NCI-H1417 (cell line): ENCODE measurements around the gene LRRC61.
"Not testable (repeated sequence)": the region's sequence is repeated elsewhere in the genome, so short reads cannot be mapped to it uniquely, and the experiment has no call there.

Experiments used
- DNase-seq, 3 experiments: peaks; one replicate each; lab custom pipeline; 2025; lab: John Stamatoyannopoulos, UW

The LRRC61 gene

DNA sequence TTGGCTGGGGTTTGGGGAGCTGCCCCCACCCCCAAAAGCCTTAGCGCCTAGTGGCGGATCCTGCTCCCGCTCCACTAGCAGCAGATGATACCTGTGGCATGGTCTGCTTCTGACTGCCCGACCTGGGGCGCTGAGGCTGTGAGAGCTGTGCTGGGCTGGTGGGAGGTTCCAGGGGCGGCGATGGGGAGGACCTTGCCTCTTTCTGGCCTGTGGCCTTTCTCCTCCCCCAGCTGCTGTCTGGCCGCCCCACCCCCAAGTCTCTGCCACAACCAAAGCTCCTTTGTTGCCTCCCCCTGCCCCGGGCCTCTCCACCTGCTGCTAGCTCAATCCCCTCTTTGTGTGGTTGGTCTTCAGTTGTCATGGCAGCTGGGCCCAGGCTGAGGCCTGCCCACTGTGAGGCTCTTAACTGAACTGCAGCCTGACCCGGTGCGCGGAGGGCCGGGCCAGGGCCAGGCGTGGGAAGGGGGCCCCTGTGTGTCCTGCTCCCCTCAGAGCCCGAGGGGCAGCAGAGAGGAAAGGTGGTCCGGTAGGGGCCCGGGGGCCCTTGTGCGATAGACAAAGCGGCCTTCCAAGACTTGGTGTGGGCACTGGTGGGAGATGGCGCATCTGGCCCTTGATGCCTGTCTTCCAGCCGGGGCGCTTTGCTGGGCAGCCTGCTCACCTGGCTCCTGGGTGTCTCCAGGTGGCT, 60.7 kb downstream of the LRRC61 start:
- DNase-seq, result peak; percentile 53 to 99 (median 96)

DNA sequence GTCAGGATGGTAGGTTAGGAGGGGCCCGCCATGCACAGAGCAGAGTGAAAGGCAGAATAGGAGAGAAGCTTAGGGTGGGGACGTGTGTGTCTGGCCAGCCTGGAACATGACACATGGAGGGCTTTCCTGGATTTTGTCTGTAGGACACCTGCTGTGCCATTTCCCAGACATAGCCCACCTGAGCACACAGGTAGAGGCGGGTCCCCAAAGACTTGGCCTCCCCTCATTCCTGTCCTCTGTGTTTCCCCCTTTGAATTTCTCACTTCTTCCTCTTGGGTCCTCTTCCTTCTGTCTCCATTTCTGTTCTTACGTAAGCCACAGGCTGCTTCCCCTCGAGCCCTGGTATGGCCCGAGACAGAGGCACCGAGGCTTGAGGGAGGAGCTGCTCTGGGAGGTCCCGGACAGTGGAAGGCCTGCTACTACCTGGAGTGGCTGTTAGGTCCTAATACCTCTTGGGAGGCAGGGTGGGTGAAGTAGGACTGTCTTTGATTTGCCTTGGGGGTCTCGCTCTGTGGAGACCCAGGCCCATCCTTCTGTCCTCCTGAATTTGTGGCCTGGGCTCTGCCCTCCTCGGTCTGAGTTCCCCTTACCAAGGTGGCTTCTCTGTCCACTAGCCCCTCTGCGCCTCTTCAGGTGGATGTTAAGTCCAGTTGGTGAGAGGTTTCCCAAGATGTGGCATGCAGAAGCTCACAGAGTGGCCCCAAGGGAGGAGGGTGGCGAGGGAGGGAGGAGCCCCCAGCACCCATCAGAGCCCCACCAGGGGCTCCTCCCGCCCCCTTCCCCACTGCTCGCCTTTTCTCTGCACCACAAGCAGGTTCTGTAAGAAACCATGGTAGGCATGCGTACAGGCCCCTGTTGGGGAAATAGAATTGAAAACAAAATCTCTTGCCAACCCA, 61.5 kb downstream of the LRRC61 start:
- DNase-seq, result no peak

DNA sequence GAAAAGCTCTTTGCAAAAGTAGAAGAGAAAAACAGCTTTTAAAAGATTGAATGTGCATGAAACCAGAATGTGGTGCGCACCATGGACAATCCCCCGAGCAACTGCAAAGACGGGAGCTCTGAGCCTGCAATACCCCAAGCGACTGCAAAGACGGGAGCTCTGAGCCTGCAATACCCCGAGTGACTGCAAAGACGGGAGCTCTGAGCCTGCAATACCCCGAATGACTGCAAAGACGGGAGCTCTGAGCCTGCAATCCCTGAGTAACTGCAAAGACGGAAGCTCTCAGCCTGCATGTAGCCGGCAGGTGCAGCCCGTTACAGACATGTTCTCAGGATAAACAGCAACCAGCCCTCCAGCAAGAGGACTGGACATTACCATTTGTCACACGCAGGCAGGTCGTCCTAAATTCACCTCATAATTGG, 62.2 kb downstream of the LRRC61 start:
- peak in 2 of 3 experiments; percentile 61 to 89 for DNase-seq

DNA sequence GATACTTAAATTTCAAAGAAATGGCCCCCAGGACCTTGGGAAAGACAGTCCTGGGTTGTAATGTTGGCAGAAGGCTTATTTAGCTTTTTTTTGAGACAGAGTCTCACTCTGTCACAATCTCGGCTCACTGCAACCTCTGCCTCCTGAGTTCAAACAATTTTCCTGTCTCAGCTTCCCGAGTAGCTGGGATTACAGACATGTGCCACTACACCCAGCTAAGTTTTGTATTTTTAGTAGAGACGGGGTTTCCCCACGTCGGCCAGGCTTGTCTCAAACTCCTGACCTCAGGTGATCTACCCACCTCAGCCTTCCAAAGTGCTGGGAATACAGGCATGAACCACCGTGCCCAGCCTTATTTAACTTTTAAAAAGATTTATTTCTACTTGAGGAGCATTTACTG, 62.7 kb downstream of the LRRC61 start:
- DNase-seq, result not testable (repeated sequence)
